IPS-18c (cell line): Measurements from ENCODE around the gene CNTN3.

Experiments
- H3K4me3 ChIP-seq: 2 replicates; pipeline ENCODE4 v1.7.0; 2013; ENCODE audit warnings: low read depth, mild to moderate bottlenecking, low read length, moderate library complexity; ENCODE audit not compliant: insufficient read depth
- H3K9me3 ChIP-seq: one replicate; pipeline ENCODE4 v1.6.1; 2013; ENCODE audit warnings: mild to moderate bottlenecking, low read length, moderate library complexity; ENCODE audit not compliant: control insufficient read depth, insufficient read depth

The CNTN3 gene

DNA sequence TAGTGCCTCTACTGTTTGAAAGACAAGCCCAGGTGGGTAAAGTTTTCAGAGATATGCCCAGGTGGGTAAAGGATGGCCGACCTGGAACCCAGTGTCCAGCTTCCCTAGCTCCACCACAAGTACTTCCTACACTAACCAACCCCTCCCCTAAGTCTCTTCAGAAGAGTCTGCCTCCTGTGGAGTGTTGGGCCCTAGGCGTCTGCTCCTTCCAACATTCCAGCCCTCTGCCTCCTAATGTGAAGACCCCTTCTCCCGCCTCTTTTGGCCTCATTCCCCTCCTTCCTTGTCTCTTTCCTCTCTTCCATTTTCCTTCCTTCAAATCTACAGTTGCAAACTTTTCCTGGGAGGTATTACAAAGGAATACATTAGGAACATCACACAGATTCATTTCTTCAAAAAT, 38.6 kb downstream of the CNTN3 start:
- H3K9me3 ChIP-seq = no peaks in the 10 kb centered on the region

DNA sequence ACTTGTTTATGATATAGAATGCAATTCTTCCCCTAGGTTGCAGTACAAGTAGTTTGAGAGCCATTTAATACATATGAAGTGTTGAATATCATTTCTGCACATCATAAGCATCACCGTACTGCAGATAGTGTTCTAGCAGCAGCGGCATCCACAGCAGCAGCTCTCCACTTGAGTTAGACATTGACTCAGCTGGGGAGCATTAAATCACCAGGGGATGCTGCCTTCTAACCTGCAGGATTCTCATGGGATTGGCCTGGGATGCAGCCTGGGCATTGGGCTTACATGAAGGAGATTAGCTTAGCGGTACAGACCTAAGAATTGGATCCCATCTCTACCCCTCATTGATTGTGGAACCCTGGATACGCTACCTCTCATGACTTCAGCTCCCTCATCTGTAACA, 43.3 kb downstream of the CNTN3 start:
- H3K4me3 ChIP-seq = no peak overlapping the region

More for the DNA sequence above, 38.6 kb downstream of the CNTN3 start:
- no peak overlapping the region for H3K4me3 ChIP-seq

More for the DNA sequence above, 43.3 kb downstream of the CNTN3 start:
- no peaks in the 10 kb centered on the region for H3K9me3 ChIP-seq
